Activated CD4-positive, alpha-beta T cell treated with anti-CD3 and anti-CD28 coated beads, Interleukin-2, amount 50 U/mL, for 4 hours (primary cell): Measurements from ENCODE around the gene RBMS1.
A peak's percentile ranks its signal among the peaks of the same experiment; 100 is the strongest.
"Not testable (repeated sequence)": the region's sequence is repeated elsewhere in the genome, so short reads cannot be mapped to it uniquely, and the experiment has no call there.

Source experiments
- DNase-seq, 2 experiments: peaks; one replicate each; pipeline ENCODE4 v3.0.0-alpha.2; 2020

RBMS1 gene

DNA sequence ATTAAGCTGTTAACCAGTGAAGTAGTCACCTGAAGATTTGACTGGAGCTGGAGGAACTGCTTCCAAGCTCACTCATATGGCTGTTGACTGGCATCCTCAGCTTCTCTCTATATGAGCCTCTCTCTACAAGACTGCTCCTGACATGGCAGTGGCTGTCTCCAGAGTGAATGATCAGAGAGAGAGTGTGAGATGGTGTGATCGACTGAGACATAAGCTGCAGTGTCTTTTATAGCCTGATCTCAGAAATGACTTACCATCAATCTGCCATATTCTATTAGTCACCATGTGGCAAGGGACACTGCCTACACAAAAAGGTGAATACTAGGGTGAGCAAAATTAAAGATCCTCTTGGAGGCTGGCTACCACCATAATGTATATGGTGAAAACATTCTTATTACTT lies 7.8 kb upstream of the RBMS1 start:
- DNase-seq, result no peak

DNA sequence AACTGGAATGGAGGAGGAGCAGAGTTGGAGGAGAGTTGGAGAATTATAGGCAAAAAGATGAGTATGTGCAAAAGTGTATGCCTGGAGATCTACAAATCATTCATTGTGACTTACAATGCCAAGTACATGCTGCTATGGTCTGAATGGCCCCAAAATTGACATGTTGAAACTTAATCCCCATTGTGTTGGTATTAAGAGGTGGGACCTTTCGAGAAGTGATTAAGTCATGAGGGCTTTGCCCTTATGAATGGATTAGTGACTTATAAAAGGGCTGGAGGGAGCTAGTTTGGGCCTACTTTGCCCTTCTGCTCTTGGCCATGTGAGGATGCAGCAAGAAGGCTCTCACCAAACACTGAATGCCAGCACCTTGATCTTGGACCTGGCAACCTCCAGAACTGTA lies 6.3 kb upstream of the RBMS1 start:
- DNase-seq, result no peak

DNA sequence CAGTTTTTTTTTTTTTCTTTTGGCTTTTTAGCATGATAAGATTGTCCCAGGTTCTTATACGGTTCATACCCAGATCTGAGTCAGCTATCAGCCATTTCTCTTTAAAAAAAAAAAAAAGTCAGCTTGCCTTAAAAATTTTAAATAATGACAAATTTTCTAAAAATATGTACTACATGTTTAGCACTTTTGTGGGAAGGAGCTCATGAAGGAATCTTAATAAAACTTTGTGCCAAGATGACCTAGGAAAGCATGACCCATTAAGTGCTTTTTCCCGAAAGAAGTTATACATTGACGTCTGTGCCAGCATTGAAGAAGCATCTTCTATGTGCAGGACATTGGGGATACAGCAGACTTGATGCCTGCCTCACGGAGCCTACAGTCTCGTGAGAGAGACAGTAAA lies 4.5 kb upstream of the RBMS1 start:
- DNase-seq, result no peak

DNA sequence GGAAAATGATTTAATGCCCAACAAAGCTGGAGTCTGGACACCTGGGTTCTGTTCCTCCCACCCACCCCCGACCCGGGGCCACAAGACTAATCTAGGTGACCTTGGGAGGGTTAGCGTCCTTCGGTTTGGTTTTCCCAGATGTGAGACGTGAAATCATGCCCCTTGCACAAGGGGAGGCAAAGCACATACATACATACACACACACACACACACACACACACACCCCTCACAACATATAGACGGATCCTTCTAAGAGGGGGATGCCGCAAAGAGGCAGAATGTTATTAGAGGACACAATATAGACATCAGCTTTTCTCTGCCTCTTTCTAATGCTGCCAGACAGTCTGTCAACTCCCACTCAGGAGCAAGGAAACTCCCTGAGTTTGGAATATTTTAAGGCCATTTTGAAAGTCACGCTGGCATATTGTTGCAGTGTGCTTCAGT lies 616 bp upstream of the RBMS1 start:
- no peak for DNase-seq

DNA sequence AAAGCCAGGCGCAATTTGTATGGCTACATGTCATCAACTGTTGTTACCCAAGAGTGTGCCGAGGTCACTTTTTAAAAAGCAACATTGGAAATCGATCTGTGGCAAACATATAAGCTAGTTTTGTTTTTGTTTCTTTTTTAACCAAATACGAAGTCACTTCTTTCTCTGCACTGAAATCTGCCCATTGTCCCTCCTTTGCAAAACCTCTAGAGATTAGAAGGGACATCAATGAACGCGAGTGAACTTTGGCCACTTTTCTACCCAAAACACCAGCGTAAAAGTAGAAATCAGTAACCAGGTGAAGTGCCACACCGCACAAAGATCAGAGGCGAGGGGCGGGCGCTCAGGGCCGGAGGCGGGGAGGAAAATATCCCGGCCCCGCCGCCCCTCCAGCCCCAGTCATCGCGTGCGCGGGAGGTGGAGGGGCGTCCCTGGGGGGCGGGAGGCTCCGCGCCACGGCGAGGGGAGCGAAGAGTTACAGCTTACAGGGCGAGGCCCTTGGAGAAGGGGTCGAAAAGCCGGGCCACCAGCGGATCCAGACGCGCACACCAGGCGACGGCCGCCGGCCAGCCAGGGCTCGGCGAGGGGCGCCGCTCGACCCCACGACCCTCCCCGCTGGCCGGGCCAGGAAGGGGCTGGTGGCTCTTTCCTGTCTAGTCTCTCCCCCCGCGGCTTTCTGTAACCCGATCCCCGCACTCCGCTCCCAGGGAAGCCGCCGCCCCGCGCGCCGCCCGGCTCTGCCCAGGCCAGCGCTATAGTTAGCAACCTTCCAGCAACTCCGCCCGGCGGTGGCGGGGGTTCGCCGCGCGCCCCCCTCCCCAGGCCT lies 993 bp downstream of the RBMS1 start:
- DNase-seq, result peak; percentile 44 to 52

DNA sequence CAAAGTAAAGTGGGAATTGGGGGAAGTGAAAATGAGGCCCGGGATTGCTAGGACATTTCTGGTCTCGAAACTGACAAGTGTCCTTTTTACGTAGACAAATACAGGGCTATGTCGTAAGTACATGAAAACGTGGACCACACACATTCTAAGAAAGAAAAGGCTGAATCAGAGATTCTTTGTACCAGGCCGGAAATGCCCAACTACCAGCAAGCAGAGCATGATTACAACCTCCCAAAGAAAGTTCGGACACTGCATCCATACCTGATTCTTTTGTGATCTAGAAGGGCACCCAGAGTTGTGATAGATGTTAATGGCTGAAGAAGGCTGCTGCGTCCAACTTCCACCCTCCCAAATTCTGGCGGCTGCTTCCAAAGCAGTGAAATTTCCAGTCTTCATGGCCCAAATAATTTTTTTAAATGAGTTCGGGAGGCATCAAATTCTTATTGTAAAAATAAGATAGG lies 1.7 kb downstream of the RBMS1 start:
- DNase-seq, result no peak

DNA sequence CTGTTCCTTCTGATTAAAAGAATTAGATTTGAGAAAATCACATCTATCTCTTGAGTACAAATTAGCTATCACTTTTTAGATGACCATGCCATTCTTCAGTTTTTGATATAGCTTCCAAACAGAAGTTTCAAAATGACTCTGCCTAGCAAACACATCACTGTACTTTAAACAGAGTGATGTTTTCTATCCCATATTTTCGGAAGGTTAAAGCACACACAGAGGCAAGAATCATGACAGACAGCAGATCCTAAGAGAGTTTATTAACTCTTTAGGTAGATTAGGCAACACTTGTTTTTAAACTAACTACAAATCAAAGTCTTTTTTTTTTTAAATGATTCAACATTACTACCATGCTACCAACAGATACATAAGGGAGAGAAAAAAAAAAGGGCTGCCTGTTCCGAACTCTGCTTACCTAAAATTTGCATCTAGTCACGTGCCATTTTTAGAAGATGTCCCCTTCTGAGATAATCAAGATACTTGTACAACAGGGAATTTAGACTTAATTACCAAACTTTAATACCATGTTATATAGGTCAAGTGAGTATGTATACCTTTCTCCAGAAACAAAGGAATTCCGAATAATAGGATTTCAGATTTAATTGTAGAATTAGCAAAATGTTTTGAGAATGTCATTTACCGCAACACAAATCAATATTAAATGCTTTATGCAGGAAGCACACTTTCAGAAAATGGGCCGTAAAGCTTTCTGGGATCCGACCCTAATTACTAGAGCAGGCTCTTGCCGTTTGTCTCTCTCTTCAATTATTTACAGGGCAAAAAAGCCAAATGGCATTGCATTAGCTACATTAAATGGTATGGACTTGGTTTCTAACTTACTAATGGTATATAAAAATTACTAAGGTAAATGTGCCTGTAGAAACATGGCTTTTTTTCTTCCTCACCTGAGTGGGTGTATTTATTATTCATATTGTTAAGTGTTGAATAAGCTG lies 2.6 kb downstream of the RBMS1 start:
- DNase-seq, result no peak

DNA sequence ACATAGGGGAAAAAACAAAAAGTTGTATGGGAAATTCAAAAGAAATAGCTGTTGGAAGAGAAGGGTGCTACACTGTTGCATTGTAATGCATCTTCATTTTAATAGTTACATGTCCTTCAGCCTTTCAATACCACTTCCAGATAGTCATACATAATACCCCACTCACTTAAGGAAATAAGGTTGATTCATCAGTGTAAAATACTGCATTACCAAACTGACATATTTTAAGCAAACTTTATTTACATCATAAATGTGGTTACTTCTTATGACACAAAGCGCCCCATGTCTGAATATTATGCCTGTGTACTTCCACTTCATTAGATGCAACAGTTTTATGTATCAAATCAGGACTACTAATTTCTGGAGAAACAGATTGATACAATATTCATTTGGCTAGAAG lies 4.5 kb downstream of the RBMS1 start:
- no peak for DNase-seq

DNA sequence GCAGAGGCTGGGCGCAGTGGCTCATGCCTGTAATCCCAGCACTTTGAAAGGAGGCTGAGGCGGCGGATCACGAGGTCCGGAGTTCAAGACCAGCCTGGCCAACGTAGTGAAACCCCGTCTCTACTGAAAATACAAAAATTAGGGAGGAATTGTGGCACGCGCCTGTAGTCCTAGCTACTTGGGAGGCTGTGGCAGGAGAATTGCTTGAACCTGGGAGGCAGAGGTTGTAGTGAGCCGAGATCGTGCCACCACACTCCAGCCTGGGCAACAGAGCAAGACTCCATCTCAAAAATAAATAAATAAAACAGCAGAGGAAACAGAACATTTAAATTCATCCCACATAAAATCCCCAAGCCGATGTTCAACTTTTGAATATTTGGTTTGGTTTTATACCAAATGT lies 5.3 kb downstream of the RBMS1 start:
- not testable (repeated sequence) for DNase-seq

DNA sequence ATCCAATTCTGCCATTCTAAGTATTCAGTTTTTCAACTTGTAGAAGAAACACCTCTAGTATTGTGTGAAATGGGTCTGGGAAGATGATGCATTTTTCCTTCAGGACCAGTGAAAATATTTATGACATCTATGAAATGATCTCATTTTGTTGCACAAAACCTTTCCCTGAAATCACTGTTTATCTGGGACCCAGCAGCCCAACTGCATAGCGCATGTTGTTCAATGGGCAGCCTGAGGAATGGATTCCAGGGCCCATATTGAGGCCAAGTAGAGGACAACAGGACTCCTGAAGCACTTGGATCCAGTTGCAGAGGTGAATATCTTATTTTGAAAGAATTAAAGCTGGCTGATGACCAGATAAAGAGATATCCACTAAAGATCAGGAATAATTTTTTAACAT lies 7.3 kb downstream of the RBMS1 start:
- DNase-seq, result no peak

DNA sequence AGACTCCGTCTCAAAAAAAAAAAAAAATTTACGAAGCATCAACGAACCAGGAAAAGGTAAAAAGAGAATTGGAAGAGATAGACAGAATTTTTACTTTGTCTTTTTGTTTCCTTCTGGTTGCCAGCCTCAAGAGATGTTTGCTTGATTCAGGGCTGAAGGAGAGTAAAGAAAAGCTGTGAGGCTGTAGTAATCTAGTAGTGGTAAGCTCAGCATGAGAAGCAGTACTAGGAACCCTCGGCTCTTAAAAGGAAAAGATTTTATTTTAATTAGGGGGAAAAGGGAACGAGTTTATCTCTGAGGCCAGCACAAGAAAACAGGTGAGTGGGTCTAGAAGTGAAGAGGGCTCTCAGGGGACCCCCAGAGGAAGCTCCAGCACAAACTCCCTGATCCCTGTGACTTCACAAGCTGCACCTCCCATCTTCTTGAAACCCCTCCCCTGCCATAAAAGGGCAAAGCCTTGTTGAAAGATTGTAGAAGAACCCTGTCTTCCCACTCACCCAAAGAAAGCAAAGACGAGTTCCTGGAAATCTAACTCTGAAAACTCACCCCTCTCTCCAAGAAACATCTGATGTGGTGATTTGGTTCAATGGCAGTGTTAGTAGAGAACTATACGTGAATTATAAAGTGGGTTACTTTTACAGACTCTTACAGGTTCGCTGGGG lies 8.6 kb downstream of the RBMS1 start:
- peak; percentile 18 to 21 for DNase-seq

DNA sequence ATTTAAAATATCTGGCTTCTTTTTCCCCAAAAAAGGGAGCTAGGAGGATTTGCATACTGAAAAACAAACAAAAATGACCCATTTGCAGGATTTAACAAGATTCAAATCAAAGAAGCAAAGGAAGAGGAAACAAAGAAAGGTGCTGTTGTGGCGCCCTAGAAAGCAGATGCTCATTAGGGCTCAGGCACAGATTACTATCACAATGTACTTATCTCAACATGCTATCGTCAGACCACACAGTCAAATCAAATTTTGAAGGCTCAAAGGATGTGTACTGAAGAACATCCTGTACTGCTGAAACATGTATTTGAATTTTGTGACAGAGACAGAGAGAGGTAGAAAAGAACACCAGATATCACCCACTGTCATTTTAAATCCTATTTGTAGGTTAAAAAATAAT lies 10.9 kb downstream of the RBMS1 start:
- DNase-seq, result no peak

DNA sequence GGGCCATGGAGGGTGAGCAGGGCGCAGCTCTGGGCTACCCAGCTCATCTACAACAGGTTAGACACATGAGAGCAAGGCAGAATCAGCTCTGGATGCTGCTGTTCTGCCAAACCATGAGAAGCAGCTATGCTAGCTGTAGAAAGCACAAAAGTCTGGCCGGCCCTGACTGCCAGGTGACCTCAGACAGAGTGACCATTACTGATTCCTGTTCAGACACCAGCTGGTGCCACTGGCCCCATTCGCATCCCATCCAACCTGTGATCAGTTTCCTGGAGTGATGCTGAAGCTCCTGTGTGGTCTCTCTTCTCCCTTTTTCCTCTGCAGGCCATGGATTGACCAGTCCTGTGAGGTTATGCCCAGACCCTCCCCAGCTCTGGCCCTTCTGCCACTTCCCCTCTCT lies 14.3 kb downstream of the RBMS1 start:
- no peak for DNase-seq

DNA sequence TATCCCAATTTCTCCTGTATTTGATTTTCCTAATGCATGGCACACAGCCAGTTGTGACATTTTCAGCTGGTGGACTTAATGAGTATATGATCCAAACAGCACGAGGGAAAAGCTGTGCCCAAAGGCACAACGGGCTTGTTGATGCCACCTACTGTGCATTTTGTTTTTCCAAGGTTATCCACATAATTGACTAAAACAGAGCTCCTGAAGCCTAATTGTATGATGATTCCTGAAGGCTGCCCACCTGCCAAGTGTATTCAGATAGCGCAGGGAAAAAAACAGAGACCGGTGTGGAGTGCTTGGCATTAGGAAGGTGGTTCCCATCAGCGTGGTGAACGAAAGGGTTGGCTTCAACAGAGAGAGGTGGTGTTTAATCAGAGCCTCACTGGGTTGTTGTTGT lies 14.9 kb downstream of the RBMS1 start:
- no peak for DNase-seq

DNA sequence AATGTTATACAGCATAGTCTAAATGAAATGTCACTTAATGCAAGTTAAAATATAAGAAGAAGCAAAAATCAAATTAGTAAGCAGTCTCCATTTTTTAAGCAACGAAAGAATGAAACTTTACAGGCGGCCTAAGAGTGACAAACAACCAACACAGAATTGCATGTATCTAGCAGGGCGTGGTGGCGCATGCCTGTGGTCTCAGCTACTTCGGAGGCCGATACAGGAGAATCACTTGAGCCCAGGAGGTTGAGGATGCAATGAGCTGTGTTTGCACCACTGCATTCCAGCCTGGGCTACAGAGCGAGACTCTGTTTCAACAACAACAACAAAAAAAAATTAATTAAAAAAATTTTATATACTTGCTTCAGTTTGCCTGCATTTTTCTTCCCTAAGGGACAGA lies 16.6 kb downstream of the RBMS1 start:
- DNase-seq, result no peak

DNA sequence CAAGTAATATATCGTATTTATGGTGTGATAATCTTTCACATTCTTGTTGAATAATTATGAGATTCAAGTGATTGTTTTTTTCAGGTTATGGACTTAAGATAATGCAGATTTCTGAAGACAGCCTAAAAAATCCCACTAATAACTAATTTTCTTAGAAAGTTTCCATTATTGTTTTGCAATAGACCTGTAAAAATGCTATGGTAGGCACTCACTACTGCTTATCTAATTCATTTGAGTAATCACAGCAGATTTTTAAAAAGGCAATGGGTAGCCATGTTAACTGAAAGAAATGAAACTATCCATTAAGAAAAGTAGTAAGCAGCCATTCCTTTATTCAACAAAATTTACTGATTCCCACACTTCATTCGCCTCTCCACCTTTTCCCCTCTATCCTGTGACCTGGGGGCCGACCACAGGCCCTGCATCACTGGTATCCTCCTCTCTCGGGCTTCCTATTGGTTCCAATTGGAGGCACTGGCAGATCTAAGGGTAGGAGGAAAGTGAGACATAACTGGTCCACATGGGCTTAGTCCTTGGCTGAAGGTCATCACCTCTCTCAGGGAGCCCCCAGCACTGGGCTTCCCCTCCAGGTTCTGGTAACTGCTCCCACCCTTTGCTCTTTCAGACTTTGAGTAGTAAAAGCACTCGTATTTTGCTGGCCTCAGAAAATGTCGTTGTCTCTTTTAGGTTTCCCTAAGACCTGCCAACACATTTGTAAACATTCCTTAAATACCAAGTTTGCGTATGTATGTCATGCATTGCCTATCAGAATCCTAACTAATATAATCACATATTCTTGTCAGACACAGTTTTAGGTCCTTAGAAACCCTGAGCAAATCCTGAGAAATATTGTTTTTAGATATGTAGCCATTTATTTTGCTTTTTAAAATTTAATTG lies 18.5 kb downstream of the RBMS1 start:
- no peak for DNase-seq

DNA sequence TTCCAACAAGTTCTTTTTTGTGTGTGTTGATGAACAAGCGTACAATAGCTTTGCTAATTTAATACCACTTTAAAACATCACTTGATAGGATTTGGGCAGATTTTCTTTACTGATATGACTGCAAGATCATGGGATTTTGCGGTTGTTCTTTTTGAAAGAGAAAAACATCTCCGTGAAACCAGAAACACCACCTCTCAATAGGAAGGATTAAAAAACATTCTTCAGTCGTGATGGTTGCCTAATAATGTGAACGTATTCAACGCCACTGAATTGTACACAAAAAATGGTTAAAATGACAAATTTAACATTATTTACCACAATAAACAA lies 19.3 kb downstream of the RBMS1 start:
- no peak for DNase-seq

DNA sequence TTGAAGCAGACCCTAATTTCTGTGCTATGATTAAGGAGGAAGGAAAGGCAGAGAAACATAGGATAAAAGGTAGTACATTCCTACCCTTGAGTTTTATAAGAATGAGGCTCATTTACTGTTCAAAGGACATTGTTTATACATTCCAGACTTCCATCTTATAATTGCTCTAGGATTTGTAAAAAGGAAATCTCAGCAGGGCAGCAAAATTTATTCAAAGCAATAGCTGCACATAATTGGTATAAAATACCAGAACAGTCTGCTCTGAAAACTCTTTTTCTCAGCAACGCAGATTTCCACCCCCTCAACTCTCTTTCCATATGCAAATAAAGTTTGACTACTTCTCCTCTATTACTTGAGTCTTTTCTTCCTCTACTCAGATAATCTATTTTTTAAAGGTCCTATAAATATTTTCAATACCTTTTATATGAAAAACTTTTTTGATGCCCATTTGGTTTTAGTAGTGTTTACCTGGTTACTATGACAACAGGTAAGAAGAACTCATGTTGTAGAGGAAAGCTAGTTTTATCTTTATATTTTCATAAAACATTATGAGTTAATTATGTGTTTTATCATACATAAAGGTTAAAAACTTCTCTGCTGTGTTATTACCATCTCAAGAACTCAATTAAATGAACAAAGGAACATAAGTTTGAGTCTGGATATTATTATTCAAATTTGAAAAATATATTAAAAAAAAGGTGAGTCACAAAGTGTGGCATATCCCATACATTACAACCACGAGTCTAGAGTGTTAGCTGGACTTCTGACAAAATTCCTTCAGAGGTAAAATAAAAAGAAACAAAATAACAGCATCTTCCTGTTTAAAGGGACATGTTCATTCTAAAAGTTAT lies 19.9 kb downstream of the RBMS1 start:
- DNase-seq, result no peak

DNA sequence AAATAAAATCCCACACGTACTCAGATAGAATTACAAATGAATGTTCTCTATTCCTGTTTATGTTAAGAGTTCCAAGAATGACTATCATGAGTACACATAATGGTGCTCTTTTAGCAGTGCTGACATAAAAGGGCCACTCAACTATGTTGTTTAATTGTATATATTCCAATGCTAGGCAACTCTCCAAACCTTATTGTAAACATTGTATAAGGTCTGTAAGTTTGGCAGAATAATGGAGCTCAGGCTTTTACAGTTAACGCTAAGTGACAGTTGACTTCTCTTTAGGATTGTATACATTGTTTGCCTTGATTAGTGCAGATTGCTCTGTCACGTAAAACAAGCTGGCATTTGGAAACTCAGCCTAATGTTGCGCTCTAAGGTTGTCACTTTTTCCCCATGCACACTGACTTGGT lies 20.8 kb downstream of the RBMS1 start:
- no peak for DNase-seq

DNA sequence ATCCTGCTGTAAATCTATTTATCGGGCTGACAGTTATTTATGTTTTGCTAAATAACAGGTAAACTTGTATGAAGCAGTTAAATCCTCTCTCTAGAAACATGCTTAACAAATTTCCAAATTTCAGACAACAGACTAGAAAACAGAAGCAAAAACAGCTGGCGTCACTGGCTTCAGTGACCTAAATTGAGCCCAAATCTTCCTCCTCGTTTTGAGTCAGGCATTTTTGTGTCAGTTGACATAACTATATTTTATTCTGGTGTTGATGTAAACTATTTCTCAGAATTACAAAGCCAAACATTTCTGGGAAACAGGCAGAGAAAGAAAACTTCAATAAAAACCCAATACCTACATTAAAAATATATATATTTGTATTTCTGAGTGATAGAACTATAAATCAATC lies 21.7 kb downstream of the RBMS1 start:
- no peak for DNase-seq

DNA sequence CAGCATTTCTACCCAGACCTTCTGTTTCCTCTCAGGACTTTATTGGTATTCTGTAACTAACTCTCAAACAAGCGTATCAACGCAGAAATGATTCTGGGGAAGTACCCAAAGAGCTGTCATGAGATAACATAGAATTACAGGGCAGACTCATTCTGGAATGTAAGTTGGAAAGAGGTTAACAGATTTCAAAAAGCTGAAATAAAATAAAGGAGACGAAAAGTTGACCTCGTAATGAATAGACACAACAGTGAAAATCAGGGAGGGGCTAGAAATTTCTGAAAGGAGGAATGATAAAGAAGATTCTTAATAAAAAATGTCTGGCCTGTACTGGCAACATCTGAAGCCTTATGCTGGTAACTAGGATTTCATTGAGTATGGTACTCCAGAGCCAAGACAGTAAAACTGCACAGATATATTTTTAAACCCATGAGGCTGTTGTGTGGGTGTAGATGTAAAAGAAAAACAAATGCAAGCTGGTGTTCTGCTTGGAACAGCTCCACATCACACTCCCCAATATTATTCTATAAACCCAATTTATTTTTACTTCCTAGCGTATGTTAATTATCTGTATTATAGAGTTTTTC lies 23.9 kb downstream of the RBMS1 start:
- no peak for DNase-seq
